GM12878 (cell line): ENCODE results near the gene HBZ. TPM values are rescaled to one million over a fixed set of nuclear protein-coding genes. Genes with fewer than 3 reads are reported as not detected.
A peak's percentile ranks its signal among the peaks of the same experiment; 100 is the strongest.

ENCODE experiments used
- ATAC-seq: fragments of 200-7000 bp; cut with Tn5 transposase; 3 replicates; pipeline ENCODE4 v1.9.1; 2020; ENCODE audit warnings: mild to moderate bottlenecking, moderate library complexity
- BruUV-seq: library from RNA; stranded (reverse); fragments of 400-500 nt; replicated peaks from 2 replicates; lab custom pipeline; 2021; lab: Mats Ljungman, UMichigan
- CTCF ChIA-PET: fragments of 300-600 bp; sonication (Branson Sonifier 250); formaldehyde crosslinking; extraction: SDS; loops from one replicate; lab custom pipeline; 2021; ENCODE audit warnings: inconsistent platforms; lab: Yijun Ruan, JAX
- POLR2A ChIA-PET: fragments of 350-600 bp; formaldehyde crosslinking; extraction: SDS; loops from one replicate; lab custom pipeline; 2021; ENCODE audit warnings: inconsistent platforms; lab: Charles Lee
- RAD21 ChIA-PET: fragments of 300-600 bp; sonication (Branson Sonifier 250); formaldehyde crosslinking; loops from one replicate; lab custom pipeline; 2023; ENCODE audit warnings: antibody characterized with exemption; ENCODE audit not compliant: unreplicated experiment; lab: Charles Lee
- SMC1A ChIA-PET: fragments of 300-600 bp; sonication (Branson Sonifier 250); formaldehyde crosslinking; loops from one replicate; lab custom pipeline; 2023; ENCODE audit not compliant: unreplicated experiment, uncharacterized antibody; lab: Charles Lee
- DNase-seq: peaks from one replicate; pipeline ENCODE4 v3.0.0-alpha.2; 2011; ENCODE audit warnings: low read depth, low spot score
- FAIRE-seq: peaks from 3 replicates; lab custom pipeline; 2011; peaks lifted over from hg19 to GRCh38; lab: Jason Lieb, UNC
- H2AFZ ChIP-seq: 2 replicates; pipeline ENCODE4 v1.6.0; 2011; ENCODE audit warnings: low read depth, low read length, control low read depth; ENCODE audit not compliant: control insufficient read depth
- H3K27ac ChIP-seq: 2 replicates; pipeline ENCODE4 v1.5.1; 2011; ENCODE audit warnings: control low read depth; ENCODE audit not compliant: control insufficient read depth, insufficient read depth
- H3K27me3 ChIP-seq, 2 experiments: replicated peaks in 1 of 2; 2 replicates each; pipeline versions ENCODE4 v1.6.0 to v1.6.1; 2011; ENCODE audit warnings: low read length in 1 of 2; ENCODE audit not compliant: control insufficient read depth in 2 of 2, insufficient read depth in 2 of 2
- H3K36me3 ChIP-seq, 2 experiments: 2 replicates each; pipeline ENCODE4 v1.5.1; 2011; ENCODE audit warnings: low read length in 1 of 2; ENCODE audit not compliant: control insufficient read depth in 2 of 2, insufficient read depth in 2 of 2
- H3K4me1 ChIP-seq: 2 replicates; pipeline ENCODE4 v1.6.1; 2011; ENCODE audit warnings: mild to moderate bottlenecking, low read length, moderate library complexity, mixed read lengths; ENCODE audit not compliant: control insufficient read depth, insufficient read depth
- H3K4me2 ChIP-seq: 2 replicates; pipeline ENCODE4 v1.6.0; 2011; ENCODE audit warnings: control low read depth; ENCODE audit not compliant: control insufficient read depth, insufficient read depth
- H3K4me3 ChIP-seq: fragments of 200-600 bp; sonication (generic); 2 replicates; pipeline ENCODE4 v1.5.1; 2016
- H3K79me2 ChIP-seq: 2 replicates; pipeline ENCODE4 v1.6.0; 2011; ENCODE audit warnings: low read length; ENCODE audit not compliant: control insufficient read depth, insufficient read depth
- H3K9ac ChIP-seq: 2 replicates; pipeline ENCODE4 v1.8.0; 2011; ENCODE audit warnings: low read length, control low read depth, mixed read lengths; ENCODE audit not compliant: control insufficient read depth, insufficient read depth
- H3K9me3 ChIP-seq: replicated peaks from 3 replicates; pipeline ENCODE4 v1.5.1; 2011; ENCODE audit warnings: mild to moderate bottlenecking, low read length; ENCODE audit not compliant: control insufficient read depth, insufficient read depth
- H4K20me1 ChIP-seq: 2 replicates; pipeline ENCODE4 v1.6.0; 2011; ENCODE audit not compliant: control insufficient read depth, insufficient read depth
- BACH1 ChIP-seq: fragments of 450-650 bp; IDR thresholded peaks from 2 replicates; pipeline ENCODE4 v1.6.1; 2017; ENCODE audit warnings: mild to moderate bottlenecking, borderline replicate concordance
- ESRRA ChIP-seq: IDR thresholded peaks from 2 replicates; pipeline ENCODE4 v1.6.1; 2012; ENCODE audit warnings: mild to moderate bottlenecking, low read length, improper control_type of control experiment
- HDAC2 ChIP-seq: fragments of 200-600 bp; sonication (generic); IDR thresholded peaks from 2 replicates; pipeline ENCODE4 v1.6.1; 2017
- IKZF2 ChIP-seq, 2 experiments: fragments of 450-650 bp; IDR thresholded peaks; 2 replicates each; pipeline ENCODE4 v1.6.1; 2017; ENCODE audit warnings: mild to moderate bottlenecking in 2 of 2, moderate library complexity in 2 of 2
- JUND ChIP-seq: IDR thresholded peaks from 2 replicates; pipeline ENCODE4 v1.6.1; 2012; ENCODE audit warnings: low read depth, mild to moderate bottlenecking, low read length, improper control_type of control experiment, moderate library complexity
- LARP7 ChIP-seq: fragments of 450-650 bp; IDR thresholded peaks from 2 replicates; pipeline ENCODE4 v1.6.1; 2017; ENCODE audit warnings: mild to moderate bottlenecking
- MYB ChIP-seq: fragments of 150-350 bp; IDR thresholded peaks from 2 replicates; pipeline ENCODE4 v1.6.1; 2014; ENCODE audit warnings: mild to moderate bottlenecking, low read depth, low read length, borderline replicate concordance
- PML ChIP-seq: IDR thresholded peaks from 2 replicates; pipeline ENCODE4 v1.6.1; 2012; ENCODE audit warnings: low read length, inconsistent platforms
- POLR2A ChIP-seq: IDR thresholded peaks from 2 replicates; pipeline ENCODE4 v1.6.1; 2011; ENCODE audit warnings: low read depth, mild to moderate bottlenecking, low read length
- RELA ChIP-seq: fragments of 450-650 bp; IDR thresholded peaks from 2 replicates; pipeline ENCODE4 v1.8.0; 2014; ENCODE audit warnings: borderline replicate concordance; ENCODE audit not compliant: partially characterized antibody
- SREBF1 ChIP-seq: IDR thresholded peaks from 2 replicates; pipeline ENCODE4 v1.6.1; 2012; ENCODE audit warnings: mild to moderate bottlenecking, low read length
- ZSCAN29 ChIP-seq: fragments of 450-650 bp; IDR thresholded peaks from 2 replicates; pipeline ENCODE4 v1.6.1; 2017; ENCODE audit warnings: mild to moderate bottlenecking, moderate library complexity
- WGBS: methylation state at CpG from one replicate; pipeline ENCODE4 v1.1.6; 2016; ENCODE audit warnings: low lambda C conversion rate; ENCODE audit not compliant: insufficient replicate concordance, insufficient coverage; ENCODE audit errors: missing lambda C conversion rate; 5-methylcytosine and 5-hydroxymethylcytosine counted together
- in situ Hi-C: fragments of 300-500 bp; cut with MboI; formaldehyde crosslinking; loops from 9 replicates; pipeline ENCODE4 v1.14.3; 2018; ENCODE audit warnings: mixed read lengths
- intact Hi-C: fragments of 100-400 bp; cut with micrococcal nuclease; formaldehyde crosslinking; loops from one replicate; pipeline ENCODE4 v1.14.2; 2022; ENCODE audit not compliant: unreplicated experiment
- polyA plus RNA-seq, 11 experiments: library from polyadenylated mRNA; depleted of rRNA in 4 of 11; unstranded in 6 of 11; stranded (reverse) in 5 of 11; fragments of >200 nt; fragmentation: Nextera tagmentation in 4 of 11; fragmentation: Illumina TruSeq in 1 of 11; extraction: Ambion mirVana in 4 of 11; extraction: Trizol in 1 of 11; gene quantifications; 1 replicate in 1 of 11; 2 replicates in 10 of 11; pipeline versions ENCODE4 v1.2.1 to v1.2.3, GENCODE V29; 2011 to 2016; ENCODE audit warnings: inconsistent platforms in 2 of 11, missing spikeins in 2 of 11, low read depth in 1 of 11
- total RNA-seq, 4 experiments: library from RNA; depleted of rRNA in 3 of 4; stranded (reverse); fragments of >200 nt in 3 of 4; fragmentation: Illumina TruSeq in 1 of 4; extraction: Trizol in 1 of 4; gene quantifications; 2 replicates each; pipeline versions ENCODE4 v1.2.1 to v1.2.3, GENCODE V29; 2013 to 2021
- TF ChIP-seq, protein P1 (sequence below): fragments of 450-650 bp; IDR thresholded peaks from 2 replicates; pipeline ENCODE4 v1.6.1; 2018; ENCODE audit warnings: borderline replicate concordance, mild to moderate bottlenecking; ENCODE audit not compliant: partially characterized antibody

Gene HBZ
- total and polyA plus RNA-seq, 10 of the 15 experiments (the other 5 are each of a cell fraction or from before 2014, with no cell fraction given): 0.49 TPM; not detected in 9

DNA sequence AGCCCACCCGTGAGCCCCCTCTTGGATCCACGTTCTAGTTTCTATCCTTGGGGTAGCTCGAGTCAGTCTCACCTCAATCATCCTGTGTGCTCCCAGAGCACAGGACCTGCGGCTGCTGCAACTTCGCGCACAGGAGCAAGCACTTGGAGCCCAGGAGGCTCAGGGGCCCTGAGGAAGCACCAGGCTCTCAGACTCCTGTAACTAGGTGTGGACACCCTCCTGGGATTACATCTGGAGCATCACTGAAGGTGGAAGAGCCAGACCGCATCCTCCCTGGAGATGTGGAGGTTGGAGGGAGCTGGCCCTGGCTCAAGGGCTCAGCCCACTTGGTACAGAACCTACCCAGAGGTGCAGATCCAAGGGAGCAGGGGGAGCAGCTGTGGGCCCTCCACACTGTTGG lies 30.6 kb downstream of the HBZ start:
- Histone ChIP-seq H3K27me3 (peaks cover under 1 to 2% of the 10 kb centered on the region in 2 experiments; a peak in 3 of 4 replicates), H3K27ac (no peak overlapping the region), H2AFZ (no peak overlapping the region), H3K4me2 (no peak overlapping the region), H3K9me3 (no peaks in the 10 kb centered on the region), H3K4me3 (no peak overlapping the region), H3K79me2 (no peaks in the 10 kb centered on the region)
- POLR2A ChIA-PET: interaction anchor here (0.6 to 0.8 kb wide), 3 partner anchors 166 to 454 kb away, joined by 3 to 4 read pairs (median 4); no protein-coding TSS in a partner anchor
- BruUV-seq: TSS peak; percentile 81
- CTCF ChIA-PET: interaction anchor here (0.6 to 3.8 kb wide), 6 partner anchors 9 to 179 kb away, joined by 3 to 20 read pairs (median 4); no protein-coding TSS in a partner anchor
- in situ Hi-C loops: loop anchor here (5.0 kb wide), 1 partner anchor 76 kb away; no protein-coding TSS in a partner anchor
- WGBS: 83% methylated on average over 7 of the region's 7 CpGs
- no peak for DNase-seq
- SMC1A ChIA-PET: interaction anchor here (1.1 to 1.5 kb wide), 2 partner anchors 87 to 117 kb away, joined by 3 to 4 read pairs; no protein-coding TSS in a partner anchor
- no peak for TF ChIP-seq HDAC2
- TF ChIP-seq POLR2A: peak; percentile 61
- TF ChIP-seq, all 136 proteins: peak for 1
- H3K36me3 ChIP-seq: peaks cover 4% of the 10 kb centered on the region in 2 experiments; a peak in 3 of 4 replicates
- no peak overlapping the region for H3K9ac ChIP-seq
- ATAC-seq (no peak), FAIRE-seq (no peak)
- H4K20me1 ChIP-seq: no peaks in the 10 kb centered on the region
- intact Hi-C loops: no loop called here
- peaks cover 8% of the 10 kb centered on the region; the same call in 1 of the 2 replicates for H3K4me1 ChIP-seq
- RAD21 ChIA-PET: interaction anchor here (0.9 kb wide), 1 partner anchor 76 kb away, joined by 4 read pairs; no protein-coding TSS in a partner anchor

GRCh38 chr16:185213-185612 lies 32.8 kb downstream of the HBZ start:
- 98% methylated on average over 13 of the region's 13 CpGs for WGBS
- Histone ChIP-seq H3K27ac (no peak overlapping the region), H3K4me3 (no peak overlapping the region), H3K36me3 (peaks cover 10 to 11% of the 10 kb centered on the region in 2 experiments), H4K20me1 (no peaks in the 10 kb centered on the region), H3K27me3 (peaks cover 0 to 2% of the 10 kb centered on the region in 2 experiments; a peak in 3 of 4 replicates), H3K4me1 (peaks cover 8% of the 10 kb centered on the region; the same call in 1 of the 2 replicates), H3K9ac (no peak overlapping the region), H3K4me2 (no peak overlapping the region), H3K79me2 (no peaks in the 10 kb centered on the region), H2AFZ (no peak overlapping the region), H3K9me3 (no peaks in the 10 kb centered on the region)
- FAIRE-seq (no peak), ATAC-seq (no peak), DNase-seq (no peak)
- ChIA-PET SMC1A (no interaction called here), CTCF (no interaction called here), POLR2A (no interaction called here), RAD21 (no interaction called here)
- intact Hi-C loops (no loop called here), in situ Hi-C loops (no loop called here)
- BruUV-seq: no TSS peak
- TF ChIP-seq SREBF1 (no peak), JUND (no peak), IKZF2 (IDR thresholded peaks at IDR 0.05) (no peak), BACH1 (no peak), PML (no peak), LARP7 (no peak), ZSCAN29 (no peak), RELA (no peak), ESRRA (no peak), MYB (no peak)
- TF ChIP-seq, protein P1, sequence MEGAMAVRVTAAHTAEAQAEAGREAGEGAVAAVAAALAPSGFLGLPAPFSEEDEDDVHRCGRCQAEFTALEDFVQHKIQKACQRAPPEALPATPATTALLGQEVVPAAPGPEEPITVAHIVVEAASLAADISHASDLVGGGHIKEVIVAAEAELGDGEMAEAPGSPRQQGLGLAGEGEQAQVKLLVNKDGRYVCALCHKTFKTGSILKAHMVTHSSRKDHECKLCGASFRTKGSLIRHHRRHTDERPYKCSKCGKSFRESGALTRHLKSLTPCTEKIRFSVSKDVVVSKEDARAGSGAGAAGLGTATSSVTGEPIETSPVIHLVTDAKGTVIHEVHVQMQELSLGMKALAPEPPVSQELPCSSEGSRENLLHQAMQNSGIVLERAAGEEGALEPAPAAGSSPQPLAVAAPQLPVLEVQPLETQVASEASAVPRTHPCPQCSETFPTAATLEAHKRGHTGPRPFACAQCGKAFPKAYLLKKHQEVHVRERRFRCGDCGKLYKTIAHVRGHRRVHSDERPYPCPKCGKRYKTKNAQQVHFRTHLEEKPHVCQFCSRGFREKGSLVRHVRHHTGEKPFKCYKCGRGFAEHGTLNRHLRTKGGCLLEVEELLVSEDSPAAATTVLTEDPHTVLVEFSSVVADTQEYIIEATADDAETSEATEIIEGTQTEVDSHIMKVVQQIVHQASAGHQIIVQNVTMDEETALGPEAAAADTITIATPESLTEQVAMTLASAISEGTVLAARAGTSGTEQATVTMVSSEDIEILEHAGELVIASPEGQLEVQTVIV: no peak
